CD4-positive, alpha-beta memory T cell (primary cell): ENCODE measurements around the gene ESPNL. TPM values are rescaled to one million over a fixed set of nuclear protein-coding genes. Genes with fewer than 3 reads are reported as not detected.

Source experiments
- CTCF ChIA-PET: fragments of 350-600 bp; sonication (Branson Sonifier 250); formaldehyde crosslinking; loops from one replicate; lab custom pipeline; 2021; ENCODE audit warnings: inconsistent platforms; ENCODE audit not compliant: partially characterized antibody; lab: Charles Lee
- POLR2A ChIA-PET: fragments of 350-600 bp; sonication (Branson Sonifier 250); formaldehyde crosslinking; loops from one replicate; lab custom pipeline; 2021; ENCODE audit not compliant: partially characterized antibody; lab: Charles Lee
- DNase-seq, 5 donors: peaks; one replicate each; pipeline versions ENCODE4 v3.0.0 to v3.0.0-alpha.2; 2020 to 2022; ENCODE audit warnings: mixed read lengths in 1 of 5
- H3K27ac ChIP-seq: one replicate; pipeline ENCODE4 v1.7.0; 2013; ENCODE audit warnings: low read depth, low read length
- H3K27me3 ChIP-seq: 2 replicates; pipeline ENCODE4 v1.7.0; 2013; ENCODE audit warnings: mild to moderate bottlenecking, low read length, moderate library complexity; ENCODE audit not compliant: insufficient read depth
- H3K36me3 ChIP-seq: 2 replicates; pipeline ENCODE4 v1.7.0; 2013; ENCODE audit warnings: mild to moderate bottlenecking, low read length, moderate library complexity; ENCODE audit not compliant: insufficient read depth
- H3K4me1 ChIP-seq: 2 replicates; pipeline ENCODE4 v1.7.0; 2013; ENCODE audit warnings: mild to moderate bottlenecking, low read length, moderate library complexity; ENCODE audit not compliant: insufficient read depth
- H3K4me3 ChIP-seq, 2 donors: one replicate each; pipeline ENCODE4 v1.7.0; 2013; ENCODE audit warnings: low read length in 2 of 2, mild to moderate bottlenecking in 1 of 2
- H3K9me3 ChIP-seq, 2 donors: one replicate each; pipeline ENCODE4 v1.7.0; 2013; ENCODE audit warnings: low read length in 2 of 2, control low read depth in 1 of 2; ENCODE audit not compliant: control insufficient read depth in 1 of 2
- H3K27ac Mint-ChIP-seq, 7 donors: one replicate each; pipeline ENCODE4 v1.8.0; 2020 to 2021; ENCODE audit warnings: mixed read lengths in 7 of 7, mild to moderate bottlenecking in 6 of 7, inconsistent platforms in 3 of 7, moderate library complexity in 3 of 7
- H3K27me3 Mint-ChIP-seq, 2 donors: one replicate each; pipeline ENCODE4 v1.8.0; 2020 to 2021; ENCODE audit warnings: mixed read lengths in 2 of 2
- H3K36me3 Mint-ChIP-seq, 2 donors: one replicate each; pipeline ENCODE4 v1.8.0; 2020 to 2021; ENCODE audit warnings: mixed read lengths in 2 of 2, inconsistent platforms in 1 of 2, mild to moderate bottlenecking in 1 of 2
- H3K4me1 Mint-ChIP-seq, 4 donors: one replicate each; pipeline ENCODE4 v1.8.0; 2020 to 2021; ENCODE audit warnings: mixed read lengths in 4 of 4, mild to moderate bottlenecking in 1 of 4
- H3K4me3 Mint-ChIP-seq, 8 donors: one replicate each; pipeline ENCODE4 v1.8.0; 2020 to 2021; ENCODE audit warnings: mixed read lengths in 8 of 8, mild to moderate bottlenecking in 7 of 8, moderate library complexity in 6 of 8, inconsistent platforms in 3 of 8
- H3K9me3 Mint-ChIP-seq, 8 donors: one replicate each; pipeline ENCODE4 v1.8.0; 2020 to 2021; ENCODE audit warnings: mixed read lengths in 8 of 8, mild to moderate bottlenecking in 5 of 8, inconsistent platforms in 3 of 8, moderate library complexity in 1 of 8
- intact Hi-C: fragments of 100-400 bp; cut with micrococcal nuclease; formaldehyde crosslinking; loops from one replicate; pipeline ENCODE4 v1.15.1; 2023
- polyA plus RNA-seq, 2 donors: library from polyadenylated mRNA; unstranded; fragments of 300-500 nt; fragmentation: Illumina TruSeq; gene quantifications; one replicate each; pipeline ENCODE4 v1.2.3, GENCODE V29; 2021
- total RNA-seq, 2 experiments: library from RNA; stranded (reverse); gene quantifications; one replicate each; pipeline ENCODE4 v1.2.3, GENCODE V29; 2021

ESPNL gene
- total and polyA plus RNA-seq, 4 experiments from 2014 or later, result 0.28 to 0.41 TPM; not detected in 2

GRCh38 chr2:238084761-238085160 lies 15.4 kb upstream of the ESPNL start:
- H3K36me3 Mint-ChIP-seq, result peaks cover 51 to 61% of the 10 kb centered on the region in 2 donors

DNA sequence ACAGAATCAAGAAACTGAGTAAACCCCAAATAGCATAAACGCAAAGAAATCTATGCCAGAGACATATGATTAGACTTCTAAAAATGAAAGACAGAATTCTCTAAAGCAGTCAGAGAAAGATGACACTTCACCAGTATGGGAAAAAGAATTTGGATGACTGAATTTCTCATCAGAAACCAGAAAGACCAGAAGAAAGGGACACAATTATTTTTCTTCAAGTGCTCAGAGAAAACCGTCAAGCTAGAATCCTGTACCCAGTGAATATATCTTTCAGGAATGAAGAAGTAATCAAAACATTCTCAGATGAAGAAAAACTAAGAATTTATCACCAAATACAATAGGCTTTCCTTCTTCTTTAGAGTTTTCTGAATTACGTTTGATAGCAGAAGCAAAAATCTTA lies 14.2 kb upstream of the ESPNL start:
- Mint-ChIP-seq H3K4me3 (no peak overlapping the region), H3K36me3 (peaks cover 45 to 50% of the 10 kb centered on the region in 2 donors)
- intact Hi-C loops, result no loop called here

More at GRCh38 chr2:238084761-238085160, 15.4 kb upstream of the ESPNL start:
- no peaks in the 10 kb centered on the region for H3K9me3 ChIP-seq
- peaks cover 7 to 10% (median 9%) of the 10 kb centered on the region in 4 donors for H3K4me1 Mint-ChIP-seq
- no peak overlapping the region for H3K27ac ChIP-seq
- DNase-seq, result no peak
- ChIA-PET POLR2A (no interaction called here), CTCF (no interaction called here)
- H3K36me3 ChIP-seq, result peaks cover 25% of the 10 kb centered on the region
- H3K4me3 ChIP-seq, result no peak overlapping the region
- H3K4me3 Mint-ChIP-seq, result peak overlapping the region in 1 of 8 donors; percentile 7
- no peaks in the 10 kb centered on the region for H3K27me3 ChIP-seq
- H3K27ac Mint-ChIP-seq, result no peak overlapping the region
- H3K27me3 Mint-ChIP-seq, result no peaks in the 10 kb centered on the region
- H3K9me3 Mint-ChIP-seq, result no peaks in the 10 kb centered on the region
- intact Hi-C loops, result no loop called here
- H3K4me1 ChIP-seq, result no peaks in the 10 kb centered on the region

GRCh38 chr2:238087211-238087610 lies 12.9 kb upstream of the ESPNL start:
- Mint-ChIP-seq H3K27ac (peak overlapping the region in 2 of 7 donors; percentile 6 to 56), H3K27me3 (no peaks in the 10 kb centered on the region), H3K4me1 (peaks cover 5 to 7% (median 7%) of the 10 kb centered on the region in 4 donors), H3K36me3 (peaks cover 38 to 42% of the 10 kb centered on the region in 2 donors), H3K9me3 (no peaks in the 10 kb centered on the region), H3K4me3 (peak overlapping the region in 1 of 8 donors; percentile 61)
- intact Hi-C loops, result no loop called here
- Histone ChIP-seq H3K27ac (no peak overlapping the region), H3K27me3 (no peaks in the 10 kb centered on the region), H3K36me3 (peaks cover 20% of the 10 kb centered on the region), H3K4me1 (no peaks in the 10 kb centered on the region), H3K4me3 (no peak overlapping the region), H3K9me3 (no peaks in the 10 kb centered on the region)
- ChIA-PET CTCF (no interaction called here), POLR2A (no interaction called here)
- no peak for DNase-seq

More for the DNA sequence above, 14.2 kb upstream of the ESPNL start:
- H3K27me3 Mint-ChIP-seq, result no peaks in the 10 kb centered on the region
- no peak for DNase-seq
- no peak overlapping the region for H3K27ac Mint-ChIP-seq
- ChIA-PET CTCF (interaction anchor here (0.6 kb wide), 1 partner anchor 53 kb away, joined by 4 read pairs; no protein-coding TSS in a partner anchor), POLR2A (no interaction called here)
- no peaks in the 10 kb centered on the region for H3K9me3 Mint-ChIP-seq
- Histone ChIP-seq H3K36me3 (peaks cover 25% of the 10 kb centered on the region), H3K27ac (no peak overlapping the region), H3K9me3 (no peaks in the 10 kb centered on the region), H3K4me3 (no peak overlapping the region), H3K27me3 (no peaks in the 10 kb centered on the region), H3K4me1 (no peaks in the 10 kb centered on the region)
- peaks cover 5 to 7% (median 7%) of the 10 kb centered on the region in 4 donors for H3K4me1 Mint-ChIP-seq

- H3K9me3 ChIP-seq, result no peaks in the 10 kb centered on the region
- H3K27me3 Mint-ChIP-seq, result no peaks in the 10 kb centered on the region
- H3K9me3 Mint-ChIP-seq, result no peaks in the 10 kb centered on the region
- H3K4me1 Mint-ChIP-seq, result peaks cover 5 to 7% (median 7%) of the 10 kb centered on the region in 4 donors
- H3K4me1 ChIP-seq, result no peaks in the 10 kb centered on the region
- intact Hi-C loops, result no loop called here
- peak overlapping the region in 1 of 7 donors; percentile 42 for H3K27ac Mint-ChIP-seq
- H3K27ac ChIP-seq, result no peak overlapping the region
- no peaks in the 10 kb centered on the region for H3K27me3 ChIP-seq
- CTCF ChIA-PET, result no interaction called here
- peaks cover 13 to 21% of the 10 kb centered on the region in 2 donors for H3K36me3 Mint-ChIP-seq
- POLR2A ChIA-PET, result no interaction called here
- no peak overlapping the region for H3K4me3 ChIP-seq
- DNase-seq, result no peak
- H3K36me3 ChIP-seq, result no peaks in the 10 kb centered on the region
- no peak overlapping the region for H3K4me3 Mint-ChIP-seq
Measured at GRCh38 chr2:238090887-238091286, 9.3 kb upstream of the ESPNL start.

DNA sequence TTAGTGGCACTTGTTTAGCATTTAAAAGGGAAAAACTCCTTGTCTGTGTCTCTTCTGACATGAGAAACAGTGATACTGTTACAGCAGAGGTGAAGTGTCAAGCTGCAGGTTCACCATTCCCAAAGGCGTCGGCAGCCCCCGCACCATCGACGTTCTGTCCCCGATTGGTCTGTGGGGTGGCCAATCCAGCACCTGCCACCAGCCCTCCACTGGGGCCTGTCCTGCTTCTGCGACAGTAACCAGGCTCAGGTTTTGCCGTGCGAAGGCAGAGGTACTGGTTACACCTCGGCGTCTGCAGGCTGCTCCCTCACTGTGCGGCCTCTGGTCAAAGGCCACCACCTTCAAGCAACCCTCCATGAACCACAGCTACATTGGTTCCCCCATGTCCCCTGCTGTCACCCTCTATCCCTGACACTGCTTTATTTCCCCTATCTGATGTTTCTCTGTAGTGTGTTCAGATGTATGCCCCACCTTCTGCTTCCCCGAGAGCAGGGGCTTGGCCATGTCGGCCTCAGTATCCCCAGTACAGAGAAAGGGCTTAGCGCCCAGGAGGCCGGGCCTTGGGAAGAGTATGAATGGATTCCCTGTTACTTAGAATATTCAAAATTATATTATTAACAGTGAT lies 8.6 kb upstream of the ESPNL start:
- peak overlapping the region in 2 of 7 donors; percentile 39 to 42 for H3K27ac Mint-ChIP-seq
- DNase-seq, result no peak
- no peaks in the 10 kb centered on the region for H3K4me1 ChIP-seq
- H3K27me3 Mint-ChIP-seq, result no peaks in the 10 kb centered on the region
- no peaks in the 10 kb centered on the region for H3K9me3 ChIP-seq
- H3K36me3 ChIP-seq, result no peaks in the 10 kb centered on the region
- no peak overlapping the region for H3K4me3 ChIP-seq
- ChIA-PET POLR2A (no interaction called here), CTCF (no interaction called here)
- H3K27ac ChIP-seq, result no peak overlapping the region
- H3K4me3 Mint-ChIP-seq, result no peak overlapping the region
- H3K36me3 Mint-ChIP-seq, result peaks cover 10 to 20% of the 10 kb centered on the region in 2 donors
- peaks cover 4 to 7% (median 6%) of the 10 kb centered on the region in 4 donors for H3K4me1 Mint-ChIP-seq
- intact Hi-C loops, result no loop called here
- H3K9me3 Mint-ChIP-seq, result no peaks in the 10 kb centered on the region
- H3K27me3 ChIP-seq, result no peaks in the 10 kb centered on the region

DNA sequence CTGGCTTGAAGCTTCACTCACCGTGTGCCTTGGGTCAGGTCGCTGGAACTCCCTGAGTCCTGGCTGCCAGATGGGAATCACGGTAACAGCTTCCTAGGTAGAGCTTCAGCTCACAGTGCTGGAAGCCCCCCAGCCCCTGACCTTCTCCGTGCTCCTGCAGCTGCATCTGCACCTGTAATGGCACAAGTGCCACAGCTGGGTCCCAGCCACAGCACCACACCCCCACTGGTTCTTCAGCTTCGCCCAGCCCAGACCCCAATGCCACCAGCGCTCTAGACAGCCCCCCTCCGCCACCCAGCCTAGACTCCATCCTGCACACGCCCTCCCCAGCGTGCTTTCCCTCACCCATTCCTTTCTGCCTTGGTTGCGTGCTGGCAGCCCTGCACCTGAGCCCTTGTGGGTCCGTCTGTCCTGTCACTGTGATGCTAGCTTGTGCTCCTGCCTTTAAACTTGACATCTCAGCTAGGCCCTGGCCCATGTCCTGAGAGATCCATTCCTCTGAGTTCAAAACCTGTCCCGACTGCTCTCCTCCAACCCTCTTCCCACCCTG lies 7.6 kb upstream of the ESPNL start:
- no peaks in the 10 kb centered on the region for H3K4me1 ChIP-seq
- no peaks in the 10 kb centered on the region for H3K27me3 ChIP-seq
- H3K4me3 ChIP-seq, result no peak overlapping the region
- peaks cover 0 to 2% (median 0%) of the 10 kb centered on the region in 4 donors for H3K4me1 Mint-ChIP-seq
- no peak overlapping the region for H3K4me3 Mint-ChIP-seq
- no peaks in the 10 kb centered on the region for H3K9me3 Mint-ChIP-seq
- ChIA-PET POLR2A (no interaction called here), CTCF (no interaction called here)
- no peak overlapping the region for H3K27ac ChIP-seq
- no peaks in the 10 kb centered on the region for H3K27me3 Mint-ChIP-seq
- no peak for DNase-seq
- no peaks in the 10 kb centered on the region for H3K36me3 ChIP-seq
- intact Hi-C loops, result no loop called here
- H3K27ac Mint-ChIP-seq, result peak overlapping the region in 1 of 7 donors; percentile 3
- peaks cover 8 to 15% of the 10 kb centered on the region in 2 donors for H3K36me3 Mint-ChIP-seq
- no peaks in the 10 kb centered on the region for H3K9me3 ChIP-seq

DNA sequence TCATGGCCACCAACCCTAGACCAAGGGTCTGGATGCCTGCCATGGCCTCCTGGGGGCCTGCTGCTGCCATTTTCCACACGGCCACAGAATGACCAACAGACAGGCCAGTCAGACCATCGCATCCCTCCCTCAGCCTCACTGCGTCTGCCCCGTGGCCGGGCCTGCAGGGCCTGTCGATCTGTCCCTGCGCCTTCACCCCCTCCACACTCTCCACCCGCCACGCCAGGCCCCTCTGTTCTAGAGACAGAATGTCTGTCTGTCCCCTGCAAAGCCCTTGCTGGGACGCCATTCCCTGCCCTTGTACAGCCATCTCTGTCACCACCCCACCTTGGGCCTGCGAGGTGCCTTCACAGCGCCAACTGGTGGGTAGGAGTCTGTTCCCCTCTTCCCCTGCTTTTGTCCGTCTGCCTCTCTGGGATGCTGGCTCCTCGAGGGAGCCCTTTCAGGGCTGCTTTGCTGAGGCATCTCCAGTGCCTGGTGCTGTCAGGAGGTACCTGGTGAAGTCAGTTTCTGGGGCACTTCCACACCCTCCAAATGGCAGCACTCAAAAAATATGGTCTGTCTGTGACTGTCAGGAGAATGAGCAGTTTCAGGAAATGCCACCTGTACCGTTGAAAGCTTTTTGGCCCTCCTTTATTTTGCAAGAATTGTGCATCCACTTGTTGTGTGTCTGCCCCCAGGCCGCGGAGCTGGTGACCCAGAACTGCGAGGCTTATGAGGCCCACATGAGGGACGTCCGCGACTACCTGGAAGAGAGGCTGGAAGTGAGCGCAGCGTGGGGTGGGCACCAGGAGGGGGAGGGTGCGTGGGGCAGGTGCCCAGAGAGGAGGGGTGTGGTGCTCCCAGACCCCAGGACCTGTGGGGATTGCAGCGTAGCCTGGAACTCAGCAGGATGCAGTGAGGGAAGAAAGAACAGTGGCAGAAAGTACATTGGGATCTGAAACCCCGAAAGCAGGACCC lies 6.7 kb upstream of the ESPNL start:
- no peak overlapping the region for H3K27ac ChIP-seq
- H3K9me3 ChIP-seq, result no peaks in the 10 kb centered on the region
- peak overlapping the region in 1 of 8 donors; percentile 56 for H3K4me3 Mint-ChIP-seq
- no peak for DNase-seq
- H3K27ac Mint-ChIP-seq, result no peak overlapping the region
- H3K4me1 ChIP-seq, result no peaks in the 10 kb centered on the region
- H3K4me1 Mint-ChIP-seq, result peaks cover 0 to 2% (median 0%) of the 10 kb centered on the region in 4 donors
- ChIA-PET POLR2A (no interaction called here), CTCF (no interaction called here)
- H3K27me3 Mint-ChIP-seq, result no peaks in the 10 kb centered on the region
- H3K9me3 Mint-ChIP-seq, result no peaks in the 10 kb centered on the region
- no peaks in the 10 kb centered on the region for H3K36me3 ChIP-seq
- intact Hi-C loops, result no loop called here
- H3K27me3 ChIP-seq, result no peaks in the 10 kb centered on the region
- peaks cover 5 to 15% of the 10 kb centered on the region in 2 donors for H3K36me3 Mint-ChIP-seq
- H3K4me3 ChIP-seq, result no peak overlapping the region
